K562 (cell line): ENCODE data around the gene CFAP92. TPM values are rescaled to one million over a fixed set of nuclear protein-coding genes. Genes with fewer than 3 reads are reported as not detected.

Experiments used
- ATF1 ChIP-seq, 2 experiments: fragments of 450-650 bp in 1 of 2; IDR thresholded peaks; 2 replicates each; pipeline ENCODE4 v1.6.1; 2016; ENCODE audit warnings: missing compliant biosample characterization in 1 of 2, missing genetic modification characterization in 1 of 2
- CREM ChIP-seq: IDR thresholded peaks from 2 replicates; pipeline ENCODE4 v1.6.1; 2014; ENCODE audit warnings: antibody characterized with exemption, low read depth
- JUND ChIP-seq, 2 experiments: IDR thresholded peaks; 2 replicates in 1 of 2; 3 replicates in 1 of 2; pipeline ENCODE4 v1.6.1; 2011; ENCODE audit warnings: borderline replicate concordance in 2 of 2, low read depth in 2 of 2, low read length in 2 of 2, improper control_type of control experiment in 1 of 2, missing biosample characterization in 1 of 2, missing genetic modification characterization in 1 of 2, missing genetic modification reagents in 1 of 2
- MCM3 ChIP-seq: fragments of 450-650 bp; IDR thresholded peaks from 2 replicates; pipeline ENCODE4 v1.6.1; 2016
- NFYB ChIP-seq: IDR thresholded peaks from 2 replicates; pipeline ENCODE4 v1.6.1; 2011; ENCODE audit warnings: mild to moderate bottlenecking, moderate library complexity; ENCODE audit not compliant: insufficient read length; ENCODE audit errors: extremely low read depth
- RAD21 ChIP-seq, 2 experiments: fragments of 250-450 bp in 1 of 2; fragments of 450-650 bp in 1 of 2; sonication (Bioruptor Pico) in 1 of 2; formaldehyde crosslinking in 1 of 2; IDR thresholded peaks in 1 of 2; conservative IDR thresholded peaks in 1 of 2; 2 replicates each; pipeline versions ENCODE4 v1.4.0 to v1.8.0; 2020 to 2022; ENCODE audit warnings: mild to moderate bottlenecking in 2 of 2, moderate library complexity in 1 of 2
- RB1 ChIP-seq: fragments of 450-650 bp; IDR thresholded peaks from 2 replicates; pipeline ENCODE4 v1.6.1; 2017; ENCODE audit warnings: low read depth, mild to moderate bottlenecking
- RBM25 ChIP-seq: fragments of 200-400 bp; formaldehyde crosslinking; IDR thresholded peaks from 2 replicates; pipeline ENCODE4 v1.6.1; 2018; ENCODE audit warnings: low read length, low read depth, moderate library complexity; ENCODE audit not compliant: severe bottlenecking
- SLC30A9 ChIP-seq: fragments of 250-450 bp; sonication (Bioruptor Pico); IDR thresholded peaks from 2 replicates; pipeline ENCODE4 v1.8.0; 2022; ENCODE audit warnings: mild to moderate bottlenecking, moderate library complexity
- SMC3 ChIP-seq: conservative IDR thresholded peaks from 2 replicates; pipeline ENCODE4 v1.6.1; 2011; ENCODE audit warnings: low read depth, low read length, improper control_type of control experiment; ENCODE audit not compliant: insufficient read depth
- SUPT5H ChIP-seq: fragments of 450-650 bp; IDR thresholded peaks from 2 replicates; pipeline ENCODE4 v1.6.1; 2016
- TEAD1 ChIP-seq, 2 experiments: fragments of 450-650 bp in 1 of 2; sonication (generic) in 1 of 2; formaldehyde crosslinking; IDR thresholded peaks; 2 replicates each; pipeline versions ENCODE4 v1.4.0 to v1.8.0; 2020 to 2022; ENCODE audit warnings: mild to moderate bottlenecking in 2 of 2, missing genetic modification reagents in 1 of 2
- TEAD4 ChIP-seq, 2 experiments: sonication (generic) in 1 of 2; formaldehyde crosslinking in 1 of 2; IDR thresholded peaks; 2 replicates each; pipeline versions ENCODE4 v1.6.1 to v1.8.0; 2012 to 2022; ENCODE audit warnings: borderline replicate concordance in 1 of 2, inconsistent platforms in 1 of 2, low read length in 1 of 2, mild to moderate bottlenecking in 1 of 2, missing genetic modification reagents in 1 of 2
- XRCC5 ChIP-seq: fragments of 200-400 bp; formaldehyde crosslinking; IDR thresholded peaks from 2 replicates; pipeline ENCODE4 v1.6.1; 2017; ENCODE audit warnings: low read depth, mild to moderate bottlenecking, low read length
- ZFX ChIP-seq: sonication (generic); formaldehyde crosslinking; IDR thresholded peaks from 2 replicates; pipeline ENCODE4 v1.8.0; 2022; ENCODE audit warnings: mild to moderate bottlenecking, missing genetic modification reagents, moderate library complexity
- ZKSCAN1 ChIP-seq: fragments of 150-350 bp; IDR thresholded peaks from 2 replicates; pipeline ENCODE4 v1.6.1; 2016; ENCODE audit warnings: low read depth, low read length
- polyA plus RNA-seq, 8 experiments: library from polyadenylated mRNA; depleted of rRNA in 4 of 8; stranded (reverse) in 5 of 8; unstranded in 3 of 8; fragments of >200 nt; fragmentation: Nextera tagmentation in 2 of 8; fragmentation: Illumina TruSeq in 1 of 8; extraction: Ambion mirVana in 2 of 8; extraction: Trizol in 1 of 8; gene quantifications; 2 replicates each; pipeline versions ENCODE4 v1.2.1 to v1.2.3, GENCODE V29; 2011 to 2014; ENCODE audit warnings: inconsistent platforms in 1 of 8, missing spikeins in 1 of 8
- total RNA-seq, 7 experiments: library from RNA; depleted of rRNA in 6 of 7; stranded (reverse); fragments of >200 nt in 6 of 7; fragmentation: Illumina TruSeq in 2 of 7; extraction: Trizol in 2 of 7; gene quantifications; 2 replicates each; pipeline versions ENCODE4 v1.2.1 to v1.2.3, GENCODE V29; 2011 to 2021; ENCODE audit warnings: low replicate concordance in 1 of 7
- TF ChIP-seq, protein P1 (sequence below), 3 experiments: fragments of 200-800 bp in 1 of 3; fragments of 250-450 bp in 1 of 3; fragments of 450-650 bp in 1 of 3; sonication (Bioruptor Pico) in 1 of 3; sonication (Bioruptor generic) in 1 of 3; formaldehyde crosslinking in 1 of 3; IDR thresholded peaks; 2 replicates each; pipeline versions ENCODE4 v1.6.1 to v1.8.0; 2016 to 2022; ENCODE audit warnings: mild to moderate bottlenecking in 2 of 3, missing genetic modification characterization in 2 of 3, missing compliant biosample characterization in 1 of 3, moderate library complexity in 1 of 3
- TF ChIP-seq, protein P2 (sequence below): sonication (generic); formaldehyde crosslinking; IDR thresholded peaks from 2 replicates; pipeline ENCODE4 v1.8.0; 2022; ENCODE audit warnings: mild to moderate bottlenecking, missing genetic modification reagents

CFAP92 gene
- total and polyA plus RNA-seq, 9 of the 15 experiments (the other 6 are each of a cell fraction or from before 2014, with no cell fraction given), result 0.06 to 0.62 (median 0.36) TPM

DNA sequence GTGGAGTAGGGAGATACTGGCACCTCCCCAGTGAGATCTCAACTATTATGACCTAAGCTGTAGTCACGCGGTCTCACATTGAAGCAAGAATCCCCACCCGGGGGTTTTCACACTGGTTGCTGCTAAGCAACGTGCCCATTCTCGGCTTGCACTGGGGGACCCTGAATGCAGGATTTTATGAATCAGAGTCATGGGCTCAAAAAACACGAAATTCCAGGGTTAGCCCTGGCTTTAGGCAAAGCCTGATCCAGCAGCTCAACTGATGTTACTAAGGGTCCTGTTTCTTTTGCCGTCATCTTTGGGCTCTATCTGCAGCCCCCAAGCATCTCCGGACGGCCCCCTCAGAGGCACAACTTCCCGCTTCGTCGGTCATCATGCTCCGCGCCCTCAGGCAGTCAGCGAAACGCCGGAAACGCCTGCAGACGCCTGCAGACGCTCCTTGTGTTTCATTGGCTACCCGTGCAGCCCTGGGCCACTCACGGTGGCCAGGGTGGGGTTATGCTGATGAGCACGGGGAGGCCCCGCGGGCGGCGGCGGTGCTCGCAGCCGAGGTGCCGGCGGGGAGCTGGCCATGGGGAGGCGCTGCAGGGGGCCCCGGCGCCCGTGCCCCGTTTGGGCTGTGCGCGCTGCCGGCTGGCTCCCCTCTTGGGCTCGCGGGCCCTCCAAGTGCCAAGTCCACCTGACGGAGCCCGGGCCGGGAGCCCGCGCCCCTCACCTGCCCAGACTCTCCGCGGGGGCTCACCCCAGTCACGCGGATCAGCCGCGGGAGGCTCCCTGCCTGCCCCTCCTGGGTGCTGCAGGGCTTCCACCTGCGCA is 33.1 kb upstream of the CFAP92 start (continued):
- TF ChIP-seq, protein P1, sequence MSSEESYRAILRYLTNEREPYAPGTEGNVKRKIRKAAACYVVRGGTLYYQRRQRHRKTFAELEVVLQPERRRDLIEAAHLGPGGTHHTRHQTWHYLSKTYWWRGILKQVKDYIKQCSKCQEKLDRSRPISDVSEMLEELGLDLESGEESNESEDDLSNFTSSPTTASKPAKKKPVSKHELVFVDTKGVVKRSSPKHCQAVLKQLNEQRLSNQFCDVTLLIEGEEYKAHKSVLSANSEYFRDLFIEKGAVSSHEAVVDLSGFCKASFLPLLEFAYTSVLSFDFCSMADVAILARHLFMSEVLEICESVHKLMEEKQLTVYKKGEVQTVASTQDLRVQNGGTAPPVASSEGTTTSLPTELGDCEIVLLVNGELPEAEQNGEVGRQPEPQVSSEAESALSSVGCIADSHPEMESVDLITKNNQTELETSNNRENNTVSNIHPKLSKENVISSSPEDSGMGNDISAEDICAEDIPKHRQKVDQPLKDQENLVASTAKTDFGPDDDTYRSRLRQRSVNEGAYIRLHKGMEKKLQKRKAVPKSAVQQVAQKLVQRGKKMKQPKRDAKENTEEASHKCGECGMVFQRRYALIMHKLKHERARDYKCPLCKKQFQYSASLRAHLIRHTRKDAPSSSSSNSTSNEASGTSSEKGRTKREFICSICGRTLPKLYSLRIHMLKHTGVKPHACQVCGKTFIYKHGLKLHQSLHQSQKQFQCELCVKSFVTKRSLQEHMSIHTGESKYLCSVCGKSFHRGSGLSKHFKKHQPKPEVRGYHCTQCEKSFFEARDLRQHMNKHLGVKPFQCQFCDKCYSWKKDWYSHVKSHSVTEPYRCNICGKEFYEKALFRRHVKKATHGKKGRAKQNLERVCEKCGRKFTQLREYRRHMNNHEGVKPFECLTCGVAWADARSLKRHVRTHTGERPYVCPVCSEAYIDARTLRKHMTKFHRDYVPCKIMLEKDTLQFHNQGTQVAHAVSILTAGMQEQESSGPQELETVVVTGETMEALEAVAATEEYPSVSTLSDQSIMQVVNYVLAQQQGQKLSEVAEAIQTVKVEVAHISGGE (CRISPR knock-in tag; IDR thresholded peaks at IDR 0.05), result no peak
- TF ChIP-seq SLC30A9 (no peak), ZKSCAN1 (peak; percentile 31; the same call in 1 of the 2 replicates), XRCC5 (peak; percentile 77), MCM3 (no peak), RBM25 (peak; percentile 47), ZFX (CRISPR knock-in tag) (peak; percentile 60), ATF1 (CRISPR knock-in tag; IDR thresholded peaks at IDR 0.05) (no peak), ATF1 (tag; IDR thresholded peaks at IDR 0.05) (peak; percentile 79), JUND (IDR thresholded peaks at IDR 0.05; ENCODE audit: borderline replicate concordance, low read depth, low read length) (no peak; the same call in 1 of the 2 replicates), JUND (tag; IDR thresholded peaks at IDR 0.05; ENCODE audit: borderline replicate concordance, low read depth, low read length) (no peak), NFYB (peak; percentile 71), SMC3 (0 out of 2 replicates have a peak, but pooled peaks have one; percentile 9), TEAD1 (CRISPR knock-in tag; IDR thresholded peaks at IDR 0.05) (peak in 1 of 2 experiments; percentile 79; a peak in 2 of 4 replicates), CREM (peak; percentile 78), RAD21 (CRISPR knock-in tag; conservative IDR thresholded peaks at IDR 0.05 in 1 of 2, IDR thresholded peaks at IDR 0.05 in 1 of 2) (peak; percentile 32 to 50), TEAD4 (IDR thresholded peaks at IDR 0.05; ENCODE audit: low read length) (peak; percentile 21; the same call in 1 of the 2 replicates), TEAD4 (CRISPR knock-in tag; IDR thresholded peaks at IDR 0.05; ENCODE audit: borderline replicate concordance) (no peak), RB1 (peak; percentile 90), SUPT5H (0 out of 2 replicates have a peak, but pooled peaks have one; percentile 52)
- TF ChIP-seq, protein P2, sequence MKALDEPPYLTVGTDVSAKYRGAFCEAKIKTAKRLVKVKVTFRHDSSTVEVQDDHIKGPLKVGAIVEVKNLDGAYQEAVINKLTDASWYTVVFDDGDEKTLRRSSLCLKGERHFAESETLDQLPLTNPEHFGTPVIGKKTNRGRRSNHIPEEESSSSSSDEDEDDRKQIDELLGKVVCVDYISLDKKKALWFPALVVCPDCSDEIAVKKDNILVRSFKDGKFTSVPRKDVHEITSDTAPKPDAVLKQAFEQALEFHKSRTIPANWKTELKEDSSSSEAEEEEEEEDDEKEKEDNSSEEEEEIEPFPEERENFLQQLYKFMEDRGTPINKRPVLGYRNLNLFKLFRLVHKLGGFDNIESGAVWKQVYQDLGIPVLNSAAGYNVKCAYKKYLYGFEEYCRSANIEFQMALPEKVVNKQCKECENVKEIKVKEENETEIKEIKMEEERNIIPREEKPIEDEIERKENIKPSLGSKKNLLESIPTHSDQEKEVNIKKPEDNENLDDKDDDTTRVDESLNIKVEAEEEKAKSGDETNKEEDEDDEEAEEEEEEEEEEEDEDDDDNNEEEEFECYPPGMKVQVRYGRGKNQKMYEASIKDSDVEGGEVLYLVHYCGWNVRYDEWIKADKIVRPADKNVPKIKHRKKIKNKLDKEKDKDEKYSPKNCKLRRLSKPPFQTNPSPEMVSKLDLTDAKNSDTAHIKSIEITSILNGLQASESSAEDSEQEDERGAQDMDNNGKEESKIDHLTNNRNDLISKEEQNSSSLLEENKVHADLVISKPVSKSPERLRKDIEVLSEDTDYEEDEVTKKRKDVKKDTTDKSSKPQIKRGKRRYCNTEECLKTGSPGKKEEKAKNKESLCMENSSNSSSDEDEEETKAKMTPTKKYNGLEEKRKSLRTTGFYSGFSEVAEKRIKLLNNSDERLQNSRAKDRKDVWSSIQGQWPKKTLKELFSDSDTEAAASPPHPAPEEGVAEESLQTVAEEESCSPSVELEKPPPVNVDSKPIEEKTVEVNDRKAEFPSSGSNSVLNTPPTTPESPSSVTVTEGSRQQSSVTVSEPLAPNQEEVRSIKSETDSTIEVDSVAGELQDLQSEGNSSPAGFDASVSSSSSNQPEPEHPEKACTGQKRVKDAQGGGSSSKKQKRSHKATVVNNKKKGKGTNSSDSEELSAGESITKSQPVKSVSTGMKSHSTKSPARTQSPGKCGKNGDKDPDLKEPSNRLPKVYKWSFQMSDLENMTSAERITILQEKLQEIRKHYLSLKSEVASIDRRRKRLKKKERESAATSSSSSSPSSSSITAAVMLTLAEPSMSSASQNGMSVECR (CRISPR knock-in tag), result 0 out of 2 replicates have a peak, but pooled peaks have one; percentile 38
